ENCODE measurements around the gene SERPINE3. TPM values are rescaled to one million over a fixed set of nuclear protein-coding genes. Genes with fewer than 3 reads are reported as not detected.

The SERPINE3 gene
- total RNA-seq, 4 donors from 2014 or later, result not detected

GRCh38 chr13:51357928-51358595, 18.6 kb downstream of the SERPINE3 start:
- no peak for DNase-seq
- no peak overlapping the region for H3K4me3 ChIP-seq
- 70 to 77% methylated on average over 5 of the region's 5 CpGs for WGBS, 2 donors
- H3K27ac ChIP-seq, result no peak overlapping the region
- TF ChIP-seq CTCF (IDR thresholded peaks at IDR 0.05), result no peak
- no peak for TF ChIP-seq POLR2A (IDR thresholded peaks at IDR 0.05)
- H3K27me3 ChIP-seq, result no peaks in the 10 kb centered on the region
- H3K36me3 ChIP-seq, result peaks cover 0 to 22% (median 0%) of the 10 kb centered on the region in 3 donors
- H3K4me1 ChIP-seq, result no peaks in the 10 kb centered on the region
- intact Hi-C loops (cut with DNase I), result no loop called here
- no peaks in the 10 kb centered on the region for H3K9me3 ChIP-seq

- Histone ChIP-seq H3K27ac (no peak overlapping the region), H3K27me3 (no peaks in the 10 kb centered on the region), H3K36me3 (peaks cover 0 to 35% (median 3%) of the 10 kb centered on the region in 3 donors), H3K9me3 (no peaks in the 10 kb centered on the region), H3K4me1 (no peaks in the 10 kb centered on the region), H3K4me3 (no peak overlapping the region)
- no peak for TF ChIP-seq POLR2A (IDR thresholded peaks at IDR 0.05)
- no peak for TF ChIP-seq CTCF (IDR thresholded peaks at IDR 0.05)
- no peak for DNase-seq
- intact Hi-C loops (cut with DNase I), result no loop called here
- 87 to 93% methylated on average over 1 of the region's 1 CpG for WGBS, 2 donors
Observed at GRCh38 chr13:51359352-51359751, 19.9 kb downstream of the SERPINE3 start.

- H3K9me3 ChIP-seq, result no peaks in the 10 kb centered on the region
- DNase-seq, result no peak
- H3K27ac ChIP-seq, result no peak overlapping the region
- no peaks in the 10 kb centered on the region for H3K4me1 ChIP-seq
- WGBS, 2 donors, result 87 to 90% methylated on average over 1 of the region's 1 CpG
- peaks cover 0 to 47% (median 9%) of the 10 kb centered on the region in 3 donors for H3K36me3 ChIP-seq
- intact Hi-C loops (cut with DNase I), result no loop called here
- H3K4me3 ChIP-seq, result no peak overlapping the region
- TF ChIP-seq CTCF (IDR thresholded peaks at IDR 0.05) (no peak), POLR2A (IDR thresholded peaks at IDR 0.05) (no peak)
- no peaks in the 10 kb centered on the region for H3K27me3 ChIP-seq
Observed at GRCh38 chr13:51360489-51360888, 21.0 kb downstream of the SERPINE3 start.

GRCh38 chr13:51361106-51361505, 21.6 kb downstream of the SERPINE3 start:
- TF ChIP-seq CTCF (IDR thresholded peaks at IDR 0.05), result no peak
- TF ChIP-seq POLR2A (IDR thresholded peaks at IDR 0.05), result no peak
- no peaks in the 10 kb centered on the region for H3K27me3 ChIP-seq
- H3K4me3 ChIP-seq, result no peak overlapping the region
- peaks cover 0 to 53% (median 9%) of the 10 kb centered on the region in 3 donors for H3K36me3 ChIP-seq
- DNase-seq, result no peak
- no peaks in the 10 kb centered on the region for H3K9me3 ChIP-seq
- intact Hi-C loops (cut with DNase I), result no loop called here
- no peaks in the 10 kb centered on the region for H3K4me1 ChIP-seq
- H3K27ac ChIP-seq, result no peak overlapping the region

- H3K27ac ChIP-seq, result no peak overlapping the region
- H3K9me3 ChIP-seq, result no peaks in the 10 kb centered on the region
- H3K4me1 ChIP-seq, result no peaks in the 10 kb centered on the region
- intact Hi-C loops (cut with DNase I), result no loop called here
- H3K36me3 ChIP-seq, result peaks cover 5 to 78% (median 12%) of the 10 kb centered on the region in 3 donors
- no peak for DNase-seq
- TF ChIP-seq CTCF (IDR thresholded peaks at IDR 0.05), result no peak
- H3K4me3 ChIP-seq, result no peak overlapping the region
- H3K27me3 ChIP-seq, result no peaks in the 10 kb centered on the region
Observed at GRCh38 chr13:51363625-51364024, 24.1 kb downstream of the SERPINE3 start.

Data from esophagus squamous epithelium (tissue), 5 donors.